GM15510 (cell line): Measurements from ENCODE around the gene ATAD2B.

Experiments used
- POLR2A ChIP-seq: IDR thresholded peaks from 3 replicates; pipeline ENCODE4 v1.6.1; 2011; ENCODE audit warnings: borderline replicate concordance; ENCODE audit not compliant: insufficient read length; ENCODE audit errors: extremely low read depth

The ATAD2B gene

DNA sequence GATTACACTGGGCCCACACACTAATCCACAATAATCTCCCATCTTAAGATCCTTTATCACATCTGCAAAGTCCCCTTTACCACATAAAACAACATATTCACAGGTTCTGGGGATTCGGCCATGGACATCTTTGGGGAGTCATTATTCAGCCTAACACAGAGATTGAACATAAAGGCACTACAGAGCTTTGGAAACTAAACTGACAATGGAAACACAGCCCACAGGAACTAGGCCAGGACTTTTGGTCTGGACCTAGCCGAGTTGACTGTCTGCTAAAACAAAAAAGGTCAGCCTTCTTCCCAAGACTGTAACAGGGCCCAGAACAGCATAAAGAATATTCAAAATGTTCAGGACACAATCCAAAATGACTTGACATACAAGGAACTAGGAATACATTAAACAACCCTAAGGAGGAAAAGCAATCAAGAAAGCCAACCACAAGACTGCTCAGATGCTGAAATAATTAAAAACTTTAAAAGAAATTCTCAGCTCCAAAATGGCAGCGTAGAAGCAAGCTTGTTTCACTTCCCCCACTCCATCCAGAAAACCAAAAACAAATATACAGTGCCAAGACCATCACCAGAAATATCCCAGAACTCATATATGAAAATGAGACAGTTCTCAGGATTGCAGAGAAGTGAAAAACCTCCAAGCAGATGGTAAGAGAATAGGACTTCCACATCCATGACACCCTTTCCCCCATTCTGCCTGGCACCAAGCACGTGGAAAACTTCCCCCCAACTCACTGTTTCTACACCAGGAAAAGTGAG lies 207.8 kb downstream of the ATAD2B start:
- no peak for TF ChIP-seq POLR2A

DNA sequence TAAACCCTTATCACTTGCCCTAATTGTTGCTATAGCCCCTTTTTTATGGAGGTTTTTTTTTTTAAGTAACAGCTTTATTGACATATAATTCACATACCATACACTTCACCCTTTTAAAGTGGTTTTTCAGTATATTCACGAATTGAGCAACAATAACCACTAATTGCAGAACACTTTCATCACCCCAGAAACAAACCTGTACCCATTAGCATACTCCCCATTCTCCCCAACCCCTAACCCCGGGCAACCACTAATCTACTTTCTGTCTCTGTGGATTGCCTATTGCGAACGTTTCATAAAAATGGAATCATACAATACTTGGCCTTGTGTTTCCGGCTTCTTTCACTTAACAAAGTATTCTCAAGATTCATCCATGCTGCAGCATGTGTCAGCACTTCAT lies 213.6 kb downstream of the ATAD2B start:
- no peak for TF ChIP-seq POLR2A

DNA sequence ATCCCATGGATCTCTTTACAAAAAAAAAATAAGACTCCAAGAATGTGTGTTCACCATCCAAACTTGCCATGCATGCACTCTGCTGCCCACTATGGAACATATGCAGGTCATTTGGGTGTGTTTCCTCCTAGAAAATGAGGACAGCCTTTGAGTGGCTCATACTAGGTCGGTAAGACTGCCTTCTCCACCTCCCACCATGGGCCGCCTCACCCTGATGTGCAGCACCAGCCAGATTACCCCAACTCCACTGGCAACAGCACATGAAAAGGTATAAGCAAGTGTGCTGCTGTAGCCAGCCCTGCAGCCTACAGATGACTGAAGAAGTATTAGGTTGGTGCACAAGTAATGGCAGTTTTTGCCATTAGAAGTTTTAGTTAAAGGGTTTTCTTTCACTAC lies 214.2 kb downstream of the ATAD2B start:
- TF ChIP-seq POLR2A = no peak

DNA sequence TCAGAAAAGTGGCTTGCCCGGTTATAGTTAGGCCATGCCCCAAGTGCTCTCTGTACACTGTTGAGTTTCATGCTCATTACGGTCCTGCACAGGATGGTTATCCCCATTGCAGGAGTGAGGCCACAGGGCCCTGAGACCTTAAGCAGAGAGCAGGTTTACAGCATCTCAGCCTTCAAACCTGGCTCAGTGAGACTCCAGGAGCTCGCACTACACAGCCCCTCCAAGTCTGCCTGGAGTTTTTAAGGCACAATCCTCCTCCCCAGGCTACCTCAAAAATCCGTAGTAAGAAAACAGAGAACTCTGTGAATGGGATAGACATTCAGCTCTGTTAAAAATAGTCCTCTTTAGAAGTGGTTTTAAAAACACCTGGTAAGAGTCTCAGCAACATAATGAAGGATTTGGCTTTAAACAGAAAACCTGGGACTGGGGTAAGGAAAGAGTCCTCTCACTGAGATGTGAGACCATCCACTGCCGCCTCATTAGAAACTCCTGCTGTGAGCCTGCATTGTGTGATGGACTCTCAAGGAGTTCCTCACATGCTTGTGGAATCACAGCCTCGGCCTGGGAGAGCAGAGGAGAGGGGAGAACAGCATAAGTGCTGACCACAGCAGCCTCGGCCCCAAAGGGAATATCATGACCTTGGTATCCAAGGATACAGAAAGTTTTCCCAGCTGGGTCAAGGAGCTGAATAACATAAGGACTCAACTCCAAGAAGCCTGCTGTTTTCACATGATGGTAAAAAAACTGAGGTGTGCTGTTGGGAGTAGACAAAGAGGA lies 214.8 kb downstream of the ATAD2B start:
- TF ChIP-seq POLR2A = no peak

DNA sequence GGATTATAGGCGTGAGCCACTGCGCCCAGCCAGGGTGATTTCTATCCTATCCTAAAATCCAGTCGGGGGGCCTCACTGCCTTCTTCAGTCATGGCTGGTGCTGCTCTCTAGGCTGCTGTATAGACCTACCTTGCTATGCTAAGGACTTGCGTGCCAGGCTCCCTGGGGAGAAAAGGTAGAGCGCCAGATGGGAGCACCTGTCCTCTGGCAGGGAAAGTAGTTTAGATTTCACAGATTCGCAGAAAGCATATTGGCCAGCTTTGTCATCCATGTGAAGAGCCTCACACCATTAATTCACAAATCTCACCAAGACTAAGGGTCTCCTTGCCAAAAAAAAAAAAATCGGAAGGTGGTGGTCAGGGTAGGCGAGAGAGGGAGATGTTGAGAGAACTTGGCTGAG lies 217.6 kb downstream of the ATAD2B start:
- TF ChIP-seq POLR2A = no peak

DNA sequence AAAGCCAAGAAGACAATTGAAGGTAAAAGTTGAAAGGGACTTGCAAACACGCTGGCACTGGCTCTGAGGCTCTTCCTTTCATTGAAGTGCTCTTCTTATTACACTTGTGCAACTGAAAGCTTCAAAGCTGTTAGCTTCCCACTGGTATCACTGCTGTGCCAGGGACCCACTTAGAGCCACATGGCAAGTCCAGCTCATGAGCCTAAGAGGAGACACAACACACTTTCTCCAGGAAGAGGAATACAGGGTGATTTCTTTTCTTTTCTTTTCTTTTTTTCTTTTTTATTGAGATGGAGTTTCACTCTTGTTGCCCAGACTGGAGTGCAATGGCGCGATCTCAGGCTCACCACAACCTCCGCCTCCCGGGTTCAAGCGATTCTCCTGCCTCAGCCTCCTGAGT lies 218.2 kb downstream of the ATAD2B start:
- no peak for TF ChIP-seq POLR2A

DNA sequence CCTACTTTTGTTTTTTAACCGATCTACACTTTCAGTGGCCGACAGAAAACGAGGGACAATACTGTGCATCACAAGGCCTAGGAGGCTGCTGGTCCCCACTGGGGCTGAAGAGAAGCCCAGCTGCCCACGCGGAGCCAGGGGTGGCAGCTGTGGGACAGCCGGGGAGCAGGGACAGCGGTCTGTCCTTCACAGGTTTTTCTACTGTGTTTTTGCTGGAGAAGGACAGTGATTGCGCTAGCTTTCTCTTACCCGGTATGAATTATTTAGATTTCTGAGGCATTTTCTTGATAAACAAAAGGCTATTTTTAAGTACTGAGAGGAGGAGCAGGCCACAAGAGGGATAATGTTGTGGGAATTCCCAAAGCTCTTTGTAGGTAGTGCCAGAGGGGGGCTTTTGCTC lies 219.8 kb downstream of the ATAD2B start:
- TF ChIP-seq POLR2A = no peak

DNA sequence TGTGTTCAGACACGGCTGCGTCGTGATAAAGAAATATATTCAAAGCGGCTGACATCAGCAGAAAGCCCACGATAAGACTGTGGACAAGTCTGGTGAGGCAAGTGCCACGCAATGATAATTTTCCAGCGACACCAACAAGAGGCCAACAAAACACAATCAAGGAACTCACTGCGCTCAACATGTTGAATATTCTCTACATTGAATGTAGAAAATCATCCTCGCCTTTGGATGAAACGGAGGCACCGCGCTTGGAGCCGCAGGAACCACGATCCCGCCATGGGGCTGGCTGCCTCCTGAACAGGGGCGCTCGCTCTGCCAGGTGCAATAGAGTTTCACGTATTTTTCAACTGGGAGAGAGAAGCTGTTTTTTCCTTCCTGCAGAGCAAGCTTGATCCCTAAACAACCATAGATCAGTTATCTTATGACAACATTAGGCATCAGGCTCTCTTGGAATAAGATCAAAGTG lies 220.3 kb downstream of the ATAD2B start:
- TF ChIP-seq POLR2A = no peak

DNA sequence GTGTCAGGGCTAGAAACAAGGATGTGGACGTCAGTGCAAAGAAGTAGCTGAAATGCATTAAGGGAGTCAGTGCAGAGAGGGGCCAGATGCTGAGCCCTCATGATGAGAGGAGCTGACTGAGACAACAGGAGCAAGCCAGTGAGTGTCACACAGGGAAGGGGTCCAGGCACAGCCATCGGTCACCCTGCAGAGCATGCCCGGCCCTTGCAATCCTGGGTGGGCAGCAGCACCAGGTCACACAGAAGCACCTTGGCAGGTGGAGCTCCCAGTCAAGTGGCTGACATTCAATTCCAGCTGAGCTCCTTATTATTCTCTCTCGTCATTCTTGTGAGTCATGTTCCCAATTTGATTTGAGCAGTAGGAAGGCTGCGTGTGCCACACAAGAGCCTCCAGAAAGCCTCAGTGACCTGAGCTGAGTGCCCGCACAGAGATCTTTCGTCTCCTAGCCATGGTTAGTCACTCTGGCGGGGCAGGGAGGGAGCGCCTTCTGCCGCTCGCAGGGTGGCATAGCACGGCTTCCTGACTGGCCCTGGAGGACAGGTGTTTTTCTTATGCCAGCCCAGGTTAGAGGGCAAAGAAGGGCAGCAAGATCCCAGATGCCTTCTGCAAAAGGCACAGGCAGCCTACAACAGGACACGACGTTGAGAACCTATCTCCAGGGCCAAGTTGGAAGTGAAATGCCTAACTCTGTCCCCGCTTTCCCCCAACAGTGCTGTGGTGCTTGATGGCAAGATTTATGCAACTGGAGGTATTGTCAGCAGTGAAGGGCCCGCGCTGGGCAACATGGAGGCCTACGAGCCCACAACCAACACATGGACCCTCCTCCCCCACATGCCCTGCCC lies 220.9 kb downstream of the ATAD2B start:
- TF ChIP-seq POLR2A = no peak

DNA sequence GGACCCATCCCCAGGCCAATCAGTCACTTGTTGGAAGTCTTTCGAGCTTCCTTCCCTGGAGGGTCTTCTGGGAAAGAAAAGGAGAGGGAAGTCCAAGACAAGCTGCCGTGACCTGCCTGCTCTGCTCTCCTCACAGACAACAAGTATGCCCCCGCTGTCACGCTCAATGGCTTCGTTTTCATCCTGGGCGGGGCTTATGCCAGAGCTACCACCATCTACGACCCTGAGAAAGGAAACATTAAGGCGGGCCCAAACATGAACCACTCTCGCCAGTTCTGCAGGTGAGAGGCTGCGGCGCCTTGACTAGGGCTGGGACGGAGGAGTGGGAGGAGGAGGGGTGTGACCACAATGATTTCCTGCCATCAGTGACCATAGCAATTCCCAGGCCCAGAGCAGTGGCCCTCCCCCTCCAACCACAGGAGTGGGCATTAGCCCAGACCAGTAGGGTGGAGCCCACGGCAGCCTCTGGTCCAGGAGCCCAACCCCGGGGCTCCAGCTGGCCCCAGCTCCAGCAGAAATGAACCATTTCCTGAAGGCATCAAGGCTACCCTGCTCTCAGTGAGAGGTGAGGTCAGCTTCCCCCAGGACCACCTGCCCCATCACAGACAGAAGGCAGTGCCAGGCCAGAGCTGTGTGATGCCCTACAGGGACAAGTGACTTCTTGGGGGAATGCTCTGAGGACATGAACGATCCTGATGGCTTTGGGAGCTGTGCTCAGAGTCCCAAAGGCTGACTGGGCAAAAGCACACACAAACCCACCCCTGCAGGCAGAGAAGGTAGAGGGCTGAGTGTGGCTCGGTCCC lies 223.1 kb downstream of the ATAD2B start:
- TF ChIP-seq POLR2A = no peak

DNA sequence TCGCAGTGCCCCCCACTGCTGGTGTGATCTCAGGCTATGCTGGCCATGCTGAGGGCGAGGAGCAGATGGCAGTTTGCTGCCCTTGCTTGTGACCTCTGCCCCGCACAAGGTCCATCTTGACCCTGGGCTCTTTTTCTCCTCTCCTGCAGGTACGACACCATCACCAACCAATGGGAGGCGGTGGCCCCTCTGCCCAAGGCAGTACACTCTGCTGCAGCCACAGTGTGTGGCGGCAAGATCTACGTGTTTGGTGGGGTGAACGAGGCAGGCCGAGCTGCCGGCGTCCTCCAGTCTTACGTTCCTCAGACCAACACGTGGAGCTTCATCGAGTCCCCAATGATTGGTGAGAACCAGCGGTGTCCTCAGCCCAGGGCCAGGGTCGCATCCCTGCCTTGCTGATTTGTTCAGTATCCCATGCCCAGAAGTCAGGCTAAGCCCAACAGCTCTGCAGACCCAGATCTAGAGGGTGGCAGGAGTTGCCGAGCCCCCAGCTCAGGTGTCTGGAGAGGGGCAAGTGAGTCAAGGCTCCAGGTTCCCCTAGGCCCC lies 223.8 kb downstream of the ATAD2B start:
- no peak for TF ChIP-seq POLR2A

DNA sequence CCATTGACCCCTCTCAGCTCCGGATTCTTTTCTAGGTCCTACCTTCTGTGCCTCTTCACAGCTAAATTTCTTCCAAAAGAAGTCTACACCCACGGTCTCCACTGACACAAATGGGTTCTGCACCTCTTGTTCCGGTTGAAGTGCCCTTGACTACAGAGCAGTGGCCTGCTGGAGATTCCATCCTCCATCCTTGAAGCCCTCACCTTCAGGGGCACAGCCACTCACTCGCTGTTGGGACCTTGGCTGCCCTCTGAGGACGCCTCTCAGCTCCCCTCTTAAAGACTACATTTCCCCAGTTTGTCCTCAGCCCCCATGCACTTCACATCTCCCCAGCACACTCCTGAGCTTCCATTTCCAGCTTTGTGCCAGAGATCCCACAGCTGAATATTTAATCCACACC lies 226.3 kb downstream of the ATAD2B start:
- TF ChIP-seq POLR2A = no peak

DNA sequence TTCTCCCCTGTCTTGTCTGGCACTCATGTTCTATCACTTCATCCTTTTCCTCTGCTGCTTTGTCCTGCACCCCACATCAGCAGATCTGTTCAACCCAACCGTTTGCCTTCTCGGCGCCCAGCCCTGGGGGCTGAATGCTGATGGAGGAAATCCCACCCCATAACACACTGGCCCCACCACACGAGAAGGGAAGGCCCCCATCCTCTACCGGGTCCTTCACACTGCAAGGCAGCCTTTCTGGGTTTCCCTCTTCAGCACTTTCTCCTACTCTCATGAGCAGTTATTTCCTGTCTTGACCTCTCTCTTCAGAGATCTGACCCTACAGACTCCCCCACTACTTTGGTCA lies 227.4 kb downstream of the ATAD2B start:
- TF ChIP-seq POLR2A = no peak

DNA sequence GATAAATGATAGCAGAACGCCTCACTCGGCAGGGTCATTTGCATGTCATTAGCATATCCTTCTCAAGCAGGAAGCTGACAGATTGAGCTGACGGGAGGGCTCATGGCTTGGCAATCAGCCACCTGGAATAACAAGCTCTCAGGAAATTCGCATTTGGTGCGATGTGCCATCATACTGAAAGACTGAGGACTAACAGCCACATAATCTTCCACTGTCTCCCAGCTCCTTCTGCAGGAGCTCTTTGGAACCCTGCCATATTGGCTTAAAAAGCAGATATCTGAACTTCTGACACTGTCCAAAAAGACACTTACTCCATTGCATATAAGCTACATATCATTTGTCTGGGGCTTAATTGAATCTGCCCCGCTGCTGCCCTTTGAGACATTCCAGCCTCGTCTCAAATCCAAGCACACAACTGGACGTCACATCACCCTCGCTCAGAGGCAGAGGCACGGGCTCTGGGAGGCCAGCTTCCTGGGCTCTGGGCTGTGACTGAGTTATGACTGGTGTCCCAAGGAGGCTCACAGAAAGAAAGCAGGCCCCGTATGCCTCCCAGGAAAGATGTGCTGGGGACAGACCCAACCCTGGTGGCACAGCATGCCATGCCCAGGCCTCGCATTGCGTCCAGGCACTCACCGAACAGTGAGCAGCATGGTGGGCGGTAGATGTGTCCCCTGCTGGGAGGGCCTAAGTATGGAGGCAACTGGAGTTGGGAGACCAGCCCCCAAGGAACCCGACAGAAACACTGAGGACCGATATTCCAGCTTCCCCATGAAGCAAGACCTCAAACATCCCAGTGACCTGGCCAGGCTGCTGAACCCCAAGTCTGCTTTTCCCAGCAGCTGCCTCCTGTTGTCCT lies 228.0 kb downstream of the ATAD2B start:
- TF ChIP-seq POLR2A = no peak
